ENCODE data around the gene MPL.

- TF ChIP-seq CTCF (IDR thresholded peaks at IDR 0.05) (no peak), POLR2A (IDR thresholded peaks at IDR 0.05) (no peak)
Observed at GRCh38 chr1:43316738-43317520, 20.7 kb upstream of the MPL start.
